ENCODE measurements around the gene EFNA5. TPM values are rescaled to one million over a fixed set of nuclear protein-coding genes. Genes with fewer than 3 reads are reported as not detected.
A peak's percentile ranks its signal among the peaks of the same experiment; 100 is the strongest.
"Not testable (repeated sequence)": the region's sequence is repeated elsewhere in the genome, so short reads cannot be mapped to it uniquely, and the experiment has no call there.

Gene EFNA5
- total RNA-seq, 1 donor from 2014 or later, result 57.5 TPM

DNA sequence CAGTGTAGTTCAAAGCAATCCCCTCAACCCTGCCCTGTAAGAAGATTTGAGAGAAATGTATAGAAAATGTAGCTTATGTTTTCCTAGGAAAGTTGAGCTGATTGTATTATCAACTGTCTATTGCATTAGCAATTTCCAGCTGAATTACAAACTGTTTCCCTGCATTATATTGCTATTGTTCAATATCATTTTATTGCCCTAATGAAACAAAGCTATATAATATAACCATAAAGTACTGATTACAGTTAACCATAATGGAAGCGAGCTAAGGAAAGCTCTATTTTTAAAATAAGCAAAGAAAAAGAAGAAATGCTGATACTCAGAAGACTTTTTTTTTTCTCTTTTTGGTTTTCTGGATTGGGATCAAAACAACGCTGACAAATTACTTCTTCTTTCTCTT, 228.3 kb downstream of the EFNA5 start:
- no peak for DNase-seq (ENCODE audit: low spot score in 2 of 2, unreplicated experiment in 2 of 2)
- TF ChIP-seq, protein P1, sequence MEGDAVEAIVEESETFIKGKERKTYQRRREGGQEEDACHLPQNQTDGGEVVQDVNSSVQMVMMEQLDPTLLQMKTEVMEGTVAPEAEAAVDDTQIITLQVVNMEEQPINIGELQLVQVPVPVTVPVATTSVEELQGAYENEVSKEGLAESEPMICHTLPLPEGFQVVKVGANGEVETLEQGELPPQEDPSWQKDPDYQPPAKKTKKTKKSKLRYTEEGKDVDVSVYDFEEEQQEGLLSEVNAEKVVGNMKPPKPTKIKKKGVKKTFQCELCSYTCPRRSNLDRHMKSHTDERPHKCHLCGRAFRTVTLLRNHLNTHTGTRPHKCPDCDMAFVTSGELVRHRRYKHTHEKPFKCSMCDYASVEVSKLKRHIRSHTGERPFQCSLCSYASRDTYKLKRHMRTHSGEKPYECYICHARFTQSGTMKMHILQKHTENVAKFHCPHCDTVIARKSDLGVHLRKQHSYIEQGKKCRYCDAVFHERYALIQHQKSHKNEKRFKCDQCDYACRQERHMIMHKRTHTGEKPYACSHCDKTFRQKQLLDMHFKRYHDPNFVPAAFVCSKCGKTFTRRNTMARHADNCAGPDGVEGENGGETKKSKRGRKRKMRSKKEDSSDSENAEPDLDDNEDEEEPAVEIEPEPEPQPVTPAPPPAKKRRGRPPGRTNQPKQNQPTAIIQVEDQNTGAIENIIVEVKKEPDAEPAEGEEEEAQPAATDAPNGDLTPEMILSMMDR (IDR thresholded peaks at IDR 0.05; ENCODE audit: unreplicated experiment), result no peak
- Mint-ChIP-seq H3K9me3 (peaks cover 15% of the 10 kb centered on the region), H3K4me3 (no peak overlapping the region), H3K4me1 (peaks cover 14% of the 10 kb centered on the region), H3K27ac (no peak overlapping the region), H3K36me3 (peaks cover 16% of the 10 kb centered on the region), H3K27me3 (ENCODE audit: low read depth) (no peaks in the 10 kb centered on the region)

DNA sequence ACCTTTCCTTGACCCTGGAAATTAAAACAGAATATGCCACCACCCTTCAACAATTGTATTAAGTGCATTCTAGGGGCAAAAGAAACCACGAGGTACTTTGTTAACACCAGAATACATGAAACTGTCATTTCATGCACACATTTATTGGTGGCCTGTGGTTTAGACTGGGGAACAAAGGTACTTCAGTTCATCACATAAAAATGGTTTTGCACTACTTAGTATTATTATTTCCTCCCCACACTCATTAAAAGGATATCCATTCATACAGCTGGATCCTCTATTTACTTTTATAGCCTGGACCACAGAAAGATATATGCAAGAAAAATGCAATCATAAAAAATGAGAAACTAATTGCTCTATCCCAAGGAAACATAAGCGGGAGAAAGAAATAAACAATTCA, 230.9 kb downstream of the EFNA5 start:
- Mint-ChIP-seq H3K36me3 (peaks cover 10% of the 10 kb centered on the region), H3K9me3 (peaks cover 12% of the 10 kb centered on the region), H3K27ac (no peak overlapping the region), H3K4me1 (peaks cover 25% of the 10 kb centered on the region), H3K27me3 (ENCODE audit: low read depth) (no peaks in the 10 kb centered on the region), H3K4me3 (no peak overlapping the region)
- no peak for DNase-seq (ENCODE audit: low spot score in 2 of 2, unreplicated experiment in 2 of 2)
- TF ChIP-seq, protein P1 (IDR thresholded peaks at IDR 0.05; ENCODE audit: unreplicated experiment), result no peak

DNA sequence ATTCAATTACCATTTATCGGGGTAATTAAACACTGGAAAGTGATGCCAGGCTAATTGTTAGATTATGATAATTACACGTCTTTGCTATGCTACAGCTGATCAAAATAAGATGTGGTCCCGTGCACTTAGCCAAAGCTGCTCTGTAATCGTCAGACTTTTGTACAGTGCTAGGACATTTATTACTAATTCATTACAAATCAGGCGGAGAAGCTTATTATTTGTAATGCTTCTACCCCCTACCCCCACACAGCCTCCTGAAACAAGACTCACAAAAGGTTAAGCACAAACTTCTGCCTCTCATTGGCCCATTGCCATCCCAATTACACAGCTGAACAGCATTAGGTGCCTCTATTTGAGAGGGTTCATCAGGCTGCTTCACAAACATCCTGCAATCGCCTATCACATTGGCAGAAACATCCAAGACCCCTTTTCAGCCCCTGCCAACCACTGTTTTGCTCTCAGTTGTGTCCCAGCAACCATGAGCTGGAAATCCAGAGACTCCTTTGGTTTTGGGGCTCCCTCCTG, 232.7 kb downstream of the EFNA5 start:
- H3K27ac Mint-ChIP-seq, result no peak overlapping the region
- no peaks in the 10 kb centered on the region for H3K27me3 Mint-ChIP-seq (ENCODE audit: low read depth)
- no peak for DNase-seq (ENCODE audit: low spot score in 2 of 2, unreplicated experiment in 2 of 2)
- TF ChIP-seq, protein P1 (IDR thresholded peaks at IDR 0.05; ENCODE audit: unreplicated experiment), result no peak
- peaks cover 12% of the 10 kb centered on the region for H3K36me3 Mint-ChIP-seq
- H3K4me1 Mint-ChIP-seq, result peaks cover 30% of the 10 kb centered on the region
- H3K9me3 Mint-ChIP-seq, result peaks cover 12% of the 10 kb centered on the region
- H3K4me3 Mint-ChIP-seq, result no peak overlapping the region

DNA sequence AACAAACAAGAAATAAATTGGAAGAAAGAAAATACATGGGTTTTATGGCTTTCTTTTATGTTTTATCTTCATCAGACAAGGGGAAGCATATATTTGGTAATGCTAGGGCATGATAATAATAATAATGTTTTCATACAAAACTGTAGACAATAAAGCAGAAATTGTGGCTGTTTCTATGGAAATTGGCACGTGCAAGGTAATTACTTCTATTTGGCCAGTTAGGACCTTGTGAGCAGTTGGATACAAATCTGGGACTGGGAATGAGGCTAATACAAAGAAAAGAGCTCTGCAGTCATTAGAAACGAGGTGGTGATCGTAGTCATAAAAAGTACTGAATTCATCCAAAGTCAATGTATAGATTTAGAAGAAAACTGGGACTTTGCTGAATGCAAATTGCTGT, 233.6 kb downstream of the EFNA5 start:
- Mint-ChIP-seq H3K27ac (no peak overlapping the region), H3K36me3 (peaks cover 12% of the 10 kb centered on the region), H3K4me3 (no peak overlapping the region), H3K4me1 (peaks cover 35% of the 10 kb centered on the region), H3K9me3 (peaks cover 12% of the 10 kb centered on the region), H3K27me3 (ENCODE audit: low read depth) (no peaks in the 10 kb centered on the region)
- DNase-seq (ENCODE audit: low spot score in 2 of 2, unreplicated experiment in 2 of 2), result no peak
- TF ChIP-seq, protein P1 (IDR thresholded peaks at IDR 0.05; ENCODE audit: unreplicated experiment), result no peak

DNA sequence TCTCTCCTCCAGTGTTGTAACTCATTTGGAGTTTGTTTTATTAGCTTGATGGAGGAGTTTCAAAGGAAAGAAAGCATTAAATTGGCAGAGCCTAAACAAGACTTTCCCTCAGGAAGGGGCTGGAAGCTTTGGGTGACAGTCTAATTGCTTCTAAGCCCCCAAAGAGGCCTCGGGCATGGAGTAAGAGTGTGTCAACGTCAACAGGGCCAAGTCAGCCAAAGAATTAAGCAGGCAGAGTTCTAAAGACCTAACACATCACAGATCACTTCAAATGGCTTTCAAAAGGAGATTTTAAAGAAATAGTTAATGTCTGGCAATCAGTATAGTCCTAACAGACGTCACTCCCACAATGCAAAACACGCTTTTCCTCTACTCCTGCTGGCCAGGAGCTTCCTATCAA, 234.5 kb downstream of the EFNA5 start:
- Mint-ChIP-seq H3K4me3 (no peak overlapping the region), H3K36me3 (peaks cover 12% of the 10 kb centered on the region), H3K27me3 (ENCODE audit: low read depth) (no peaks in the 10 kb centered on the region), H3K27ac (peak overlapping the region; percentile 70), H3K9me3 (peaks cover 12% of the 10 kb centered on the region), H3K4me1 (peaks cover 38% of the 10 kb centered on the region)
- TF ChIP-seq, protein P1 (IDR thresholded peaks at IDR 0.05; ENCODE audit: unreplicated experiment), result no peak
- DNase-seq (ENCODE audit: low spot score in 2 of 2, unreplicated experiment in 2 of 2), result no peak

DNA sequence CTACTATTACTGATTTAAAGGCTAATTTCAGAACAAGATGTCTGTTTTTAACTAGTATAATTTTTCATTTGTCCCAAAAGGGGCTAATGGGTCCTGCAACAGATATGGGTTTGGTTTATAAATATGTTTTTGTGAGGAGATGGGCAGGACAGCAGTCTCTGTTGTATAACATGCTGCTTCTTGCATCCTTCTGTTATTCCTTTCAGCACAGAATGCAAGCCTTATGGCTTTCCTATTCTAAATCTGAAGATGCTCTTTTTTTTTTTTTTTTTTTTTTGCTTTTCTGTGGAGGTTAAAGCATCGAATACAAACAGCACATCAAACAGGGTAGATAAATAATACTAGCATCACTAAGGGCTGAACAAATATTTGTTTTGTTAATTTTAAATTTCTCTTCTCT, 235.7 kb downstream of the EFNA5 start:
- H3K27me3 Mint-ChIP-seq (ENCODE audit: low read depth), result no peaks in the 10 kb centered on the region
- H3K36me3 Mint-ChIP-seq, result peaks cover 12% of the 10 kb centered on the region
- TF ChIP-seq, protein P1 (IDR thresholded peaks at IDR 0.05; ENCODE audit: unreplicated experiment), result no peak
- no peak overlapping the region for H3K27ac Mint-ChIP-seq
- H3K9me3 Mint-ChIP-seq, result peaks cover 11% of the 10 kb centered on the region
- peaks cover 41% of the 10 kb centered on the region for H3K4me1 Mint-ChIP-seq
- H3K4me3 Mint-ChIP-seq, result no peak overlapping the region
- DNase-seq (ENCODE audit: low spot score in 2 of 2, unreplicated experiment in 2 of 2), result no peak

DNA sequence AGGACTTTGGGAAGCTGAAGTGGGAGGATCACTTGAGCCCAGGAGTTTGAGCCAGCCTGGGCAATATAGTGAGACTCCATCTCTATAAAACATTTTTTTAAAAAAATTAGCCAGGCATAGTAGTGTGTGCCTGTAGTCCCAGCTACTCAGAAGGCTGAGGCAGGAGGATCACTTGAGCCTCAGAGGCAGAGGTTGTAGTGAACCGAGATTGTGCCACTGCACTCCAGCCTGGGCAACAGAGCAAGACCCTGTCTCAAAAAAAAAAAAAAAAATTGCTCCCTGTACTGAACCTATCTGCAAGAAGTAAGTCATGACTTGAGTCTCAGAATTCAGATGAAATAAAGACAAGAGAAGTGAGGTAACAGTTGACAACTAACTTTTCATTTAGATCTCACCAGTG, 237.1 kb downstream of the EFNA5 start:
- not testable (repeated sequence) for H3K36me3 Mint-ChIP-seq; H3K9me3 Mint-ChIP-seq; H3K27ac Mint-ChIP-seq; H3K27me3 Mint-ChIP-seq (ENCODE audit: low read depth); H3K4me3 Mint-ChIP-seq; DNase-seq (ENCODE audit: low spot score in 2 of 2, unreplicated experiment in 2 of 2)
- H3K4me1 Mint-ChIP-seq, result peaks cover 52% of the 10 kb centered on the region

Measured in mesothelial cell of epicardium (in vitro differentiated cells).